K562 (cell line): Measurements from ENCODE around the gene CLCN6.

ENCODE experiments used
- FOS ChIP-seq: IDR thresholded peaks from 3 replicates; pipeline ENCODE4 v1.6.1; 2011; ENCODE audit not compliant: insufficient read length; ENCODE audit errors: extremely low read depth
- SFPQ ChIP-seq: fragments of 200-400 bp; formaldehyde crosslinking; IDR thresholded peaks from 2 replicates; pipeline ENCODE4 v1.6.1; 2017; ENCODE audit warnings: mild to moderate bottlenecking, low read depth, low read length, moderate library complexity
- TAF1 ChIP-seq: IDR thresholded peaks from 2 replicates; pipeline ENCODE4 v1.6.1; 2011; ENCODE audit warnings: mild to moderate bottlenecking, low read length, moderate library complexity; ENCODE audit not compliant: insufficient read depth, control insufficient read depth, severe bottlenecking; ENCODE audit errors: extremely low read depth
- TEAD4 ChIP-seq, 2 experiments: sonication (generic) in 1 of 2; formaldehyde crosslinking in 1 of 2; IDR thresholded peaks; 2 replicates each; pipeline versions ENCODE4 v1.6.1 to v1.8.0; 2012 to 2022; ENCODE audit warnings: borderline replicate concordance in 1 of 2, inconsistent platforms in 1 of 2, low read length in 1 of 2, mild to moderate bottlenecking in 1 of 2, missing genetic modification reagents in 1 of 2
- TF ChIP-seq, protein P1 (sequence below): sonication (generic); formaldehyde crosslinking; IDR thresholded peaks from 2 replicates; pipeline ENCODE4 v1.8.0; 2023; ENCODE audit warnings: missing genetic modification reagents, mild to moderate bottlenecking, borderline replicate concordance
- TF ChIP-seq, protein P2 (sequence below), 3 experiments: IDR thresholded peaks in 2 of 3; conservative IDR thresholded peaks in 1 of 3; 2 replicates each; pipeline ENCODE4 v1.5.1; 2011 to 2012; ENCODE audit warnings: low read length in 3 of 3, mild to moderate bottlenecking in 3 of 3, control low read depth in 2 of 3, improper control_type of control experiment in 1 of 3, inconsistent platforms in 1 of 3, low read depth in 1 of 3, mixed read lengths in 1 of 3, moderate library complexity in 1 of 3; ENCODE audit not compliant: insufficient read depth in 2 of 3

DNA sequence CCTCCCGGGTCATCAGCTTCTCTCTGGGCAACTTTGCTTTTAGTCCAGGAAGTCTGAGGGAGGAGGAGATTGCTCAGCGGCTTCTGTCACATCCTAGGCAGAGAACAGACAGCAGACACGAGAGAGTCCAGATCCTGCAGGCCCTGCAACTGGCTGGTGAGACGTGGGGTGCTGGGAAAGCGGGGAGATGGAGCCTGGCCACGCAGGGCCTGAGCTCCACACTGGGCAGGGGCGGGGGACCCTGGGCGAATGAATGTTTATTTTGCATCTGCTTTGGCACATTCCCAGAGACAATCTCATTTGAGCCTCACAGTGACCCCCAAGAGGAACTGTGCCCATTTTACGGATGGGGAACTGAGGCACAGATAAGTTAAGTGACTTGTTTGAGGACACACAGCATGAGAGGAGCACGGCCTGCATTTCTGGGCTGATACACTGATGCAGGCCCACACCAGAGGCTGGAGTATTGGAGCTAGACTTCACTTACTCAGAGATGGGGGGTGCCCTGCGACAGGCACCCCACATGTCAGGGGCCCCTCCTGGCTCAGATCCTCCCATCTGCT lies 34.4 kb upstream of the CLCN6 start:
- TF ChIP-seq, protein P1, sequence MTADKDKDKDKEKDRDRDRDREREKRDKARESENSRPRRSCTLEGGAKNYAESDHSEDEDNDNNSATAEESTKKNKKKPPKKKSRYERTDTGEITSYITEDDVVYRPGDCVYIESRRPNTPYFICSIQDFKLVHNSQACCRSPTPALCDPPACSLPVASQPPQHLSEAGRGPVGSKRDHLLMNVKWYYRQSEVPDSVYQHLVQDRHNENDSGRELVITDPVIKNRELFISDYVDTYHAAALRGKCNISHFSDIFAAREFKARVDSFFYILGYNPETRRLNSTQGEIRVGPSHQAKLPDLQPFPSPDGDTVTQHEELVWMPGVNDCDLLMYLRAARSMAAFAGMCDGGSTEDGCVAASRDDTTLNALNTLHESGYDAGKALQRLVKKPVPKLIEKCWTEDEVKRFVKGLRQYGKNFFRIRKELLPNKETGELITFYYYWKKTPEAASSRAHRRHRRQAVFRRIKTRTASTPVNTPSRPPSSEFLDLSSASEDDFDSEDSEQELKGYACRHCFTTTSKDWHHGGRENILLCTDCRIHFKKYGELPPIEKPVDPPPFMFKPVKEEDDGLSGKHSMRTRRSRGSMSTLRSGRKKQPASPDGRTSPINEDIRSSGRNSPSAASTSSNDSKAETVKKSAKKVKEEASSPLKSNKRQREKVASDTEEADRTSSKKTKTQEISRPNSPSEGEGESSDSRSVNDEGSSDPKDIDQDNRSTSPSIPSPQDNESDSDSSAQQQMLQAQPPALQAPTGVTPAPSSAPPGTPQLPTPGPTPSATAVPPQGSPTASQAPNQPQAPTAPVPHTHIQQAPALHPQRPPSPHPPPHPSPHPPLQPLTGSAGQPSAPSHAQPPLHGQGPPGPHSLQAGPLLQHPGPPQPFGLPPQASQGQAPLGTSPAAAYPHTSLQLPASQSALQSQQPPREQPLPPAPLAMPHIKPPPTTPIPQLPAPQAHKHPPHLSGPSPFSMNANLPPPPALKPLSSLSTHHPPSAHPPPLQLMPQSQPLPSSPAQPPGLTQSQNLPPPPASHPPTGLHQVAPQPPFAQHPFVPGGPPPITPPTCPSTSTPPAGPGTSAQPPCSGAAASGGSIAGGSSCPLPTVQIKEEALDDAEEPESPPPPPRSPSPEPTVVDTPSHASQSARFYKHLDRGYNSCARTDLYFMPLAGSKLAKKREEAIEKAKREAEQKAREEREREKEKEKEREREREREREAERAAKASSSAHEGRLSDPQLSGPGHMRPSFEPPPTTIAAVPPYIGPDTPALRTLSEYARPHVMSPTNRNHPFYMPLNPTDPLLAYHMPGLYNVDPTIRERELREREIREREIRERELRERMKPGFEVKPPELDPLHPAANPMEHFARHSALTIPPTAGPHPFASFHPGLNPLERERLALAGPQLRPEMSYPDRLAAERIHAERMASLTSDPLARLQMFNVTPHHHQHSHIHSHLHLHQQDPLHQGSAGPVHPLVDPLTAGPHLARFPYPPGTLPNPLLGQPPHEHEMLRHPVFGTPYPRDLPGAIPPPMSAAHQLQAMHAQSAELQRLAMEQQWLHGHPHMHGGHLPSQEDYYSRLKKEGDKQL: no peak
- TF ChIP-seq TAF1: no peak
- TF ChIP-seq, protein P2, sequence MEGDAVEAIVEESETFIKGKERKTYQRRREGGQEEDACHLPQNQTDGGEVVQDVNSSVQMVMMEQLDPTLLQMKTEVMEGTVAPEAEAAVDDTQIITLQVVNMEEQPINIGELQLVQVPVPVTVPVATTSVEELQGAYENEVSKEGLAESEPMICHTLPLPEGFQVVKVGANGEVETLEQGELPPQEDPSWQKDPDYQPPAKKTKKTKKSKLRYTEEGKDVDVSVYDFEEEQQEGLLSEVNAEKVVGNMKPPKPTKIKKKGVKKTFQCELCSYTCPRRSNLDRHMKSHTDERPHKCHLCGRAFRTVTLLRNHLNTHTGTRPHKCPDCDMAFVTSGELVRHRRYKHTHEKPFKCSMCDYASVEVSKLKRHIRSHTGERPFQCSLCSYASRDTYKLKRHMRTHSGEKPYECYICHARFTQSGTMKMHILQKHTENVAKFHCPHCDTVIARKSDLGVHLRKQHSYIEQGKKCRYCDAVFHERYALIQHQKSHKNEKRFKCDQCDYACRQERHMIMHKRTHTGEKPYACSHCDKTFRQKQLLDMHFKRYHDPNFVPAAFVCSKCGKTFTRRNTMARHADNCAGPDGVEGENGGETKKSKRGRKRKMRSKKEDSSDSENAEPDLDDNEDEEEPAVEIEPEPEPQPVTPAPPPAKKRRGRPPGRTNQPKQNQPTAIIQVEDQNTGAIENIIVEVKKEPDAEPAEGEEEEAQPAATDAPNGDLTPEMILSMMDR (IDR thresholded peaks at IDR 0.05 in 2 of 3, conservative IDR thresholded peaks at IDR 0.05 in 1 of 3; ENCODE audit: insufficient read depth in 2 of 3, low read depth in 1 of 3, low read length in 3 of 3): no peak
- TF ChIP-seq SFPQ: no peak
- TF ChIP-seq TEAD4 (IDR thresholded peaks at IDR 0.05; ENCODE audit: low read length): no peak
- no peak for TF ChIP-seq TEAD4 (CRISPR knock-in tag; IDR thresholded peaks at IDR 0.05; ENCODE audit: borderline replicate concordance)
- TF ChIP-seq FOS: no peak
